HepG2 (cell line): ENCODE data around the gene CAPN2. TPM values are rescaled to one million over a fixed set of nuclear protein-coding genes. Genes with fewer than 3 reads are reported as not detected.

ENCODE experiments used
- ATAC-seq: fragments of 200-7000 bp; cut with Tn5 transposase; 3 replicates; pipeline ENCODE4 v1.9.1; 2020; ENCODE audit warnings: mild to moderate bottlenecking, moderate library complexity
- BruUV-seq: library from RNA; stranded (reverse); fragments of 400-500 nt; replicated peaks from 2 replicates; lab custom pipeline; 2021; lab: Mats Ljungman, UMichigan
- CTCF ChIA-PET: fragments of 300-600 bp; formaldehyde crosslinking; extraction: SDS; loops from one replicate; lab custom pipeline; 2021; ENCODE audit warnings: low total read pairs, inconsistent platforms, low intra/inter-chr PET ratio; lab: Yijun Ruan, JAX
- POLR2A ChIA-PET: fragments of 350-600 bp; sonication (Branson Sonifier 250); formaldehyde crosslinking; loops from one replicate; lab custom pipeline; 2020; ENCODE audit warnings: antibody characterized with exemption, inconsistent platforms; lab: Yijun Ruan, JAX
- DNase-seq: peaks from one replicate; pipeline ENCODE4 v3.0.0-alpha.2; 2015; ENCODE audit warnings: low spot score
- FAIRE-seq: peaks from 3 replicates; lab custom pipeline; 2011; peaks lifted over from hg19 to GRCh38; lab: Jason Lieb, UNC
- H2AFZ ChIP-seq: one replicate; pipeline ENCODE4 v1.6.1; 2011; ENCODE audit warnings: low read length, inconsistent platforms
- H3K27ac ChIP-seq: fragments of 300-600 bp; 3 replicates; pipeline ENCODE4 v1.8.0; 2011; ENCODE audit warnings: mixed run types, mild to moderate bottlenecking, mixed read lengths, low read length, inconsistent platforms; ENCODE audit not compliant: insufficient read depth; ENCODE audit errors: extremely low read length
- H3K27me3 ChIP-seq, 2 experiments: fragments of 200-600 bp in 1 of 2; 2 replicates in 1 of 2; 3 replicates in 1 of 2; pipeline versions ENCODE4 v1.6.0 to v1.8.0; 2011; ENCODE audit warnings: low read length in 2 of 2, mild to moderate bottlenecking in 2 of 2, moderate library complexity in 2 of 2, inconsistent platforms in 1 of 2; ENCODE audit not compliant: insufficient read depth in 2 of 2, control insufficient read depth in 1 of 2
- H3K36me3 ChIP-seq, 2 experiments: fragments of 200-600 bp in 1 of 2; replicated peaks in 1 of 2; 2 replicates in 1 of 2; 3 replicates in 1 of 2; pipeline versions ENCODE4 v1.5.1 to v1.8.0; 2011; ENCODE audit warnings: low read length in 2 of 2, inconsistent platforms in 1 of 2; ENCODE audit not compliant: insufficient read depth in 2 of 2, control insufficient read depth in 1 of 2
- H3K4me1 ChIP-seq: 2 replicates; pipeline ENCODE4 v1.5.1; 2012; ENCODE audit warnings: low read length, inconsistent platforms; ENCODE audit not compliant: insufficient read depth
- H3K4me2 ChIP-seq: 2 replicates; pipeline ENCODE4 v1.6.0; 2011; ENCODE audit warnings: low read depth, low read length, inconsistent platforms
- H3K4me3 ChIP-seq, 3 experiments: fragments of 200-600 bp in 1 of 3; sonication (generic), shearing (Covaris generic) in 1 of 3; replicated peaks in 1 of 3; 2 replicates each; pipeline ENCODE4 v1.5.1; 2011 to 2016; ENCODE audit warnings: low read length in 3 of 3, inconsistent platforms in 2 of 3, low read depth in 2 of 3, mild to moderate bottlenecking in 2 of 3, control low read depth in 1 of 3, mixed read lengths in 1 of 3; ENCODE audit not compliant: insufficient read depth in 1 of 3
- H3K79me2 ChIP-seq: one replicate; pipeline ENCODE4 v1.6.1; 2011; ENCODE audit warnings: low read length, inconsistent platforms; ENCODE audit not compliant: insufficient read depth
- H3K9ac ChIP-seq: 2 replicates; pipeline ENCODE4 v1.6.0; 2011; ENCODE audit warnings: mild to moderate bottlenecking, low read depth, low read length, inconsistent platforms; ENCODE audit not compliant: insufficient read depth
- H3K9me3 ChIP-seq: 2 replicates; pipeline ENCODE4 v1.5.1; 2012; ENCODE audit warnings: mild to moderate bottlenecking, low read length
- H4K20me1 ChIP-seq: 2 replicates; pipeline ENCODE4 v1.6.0; 2011; ENCODE audit warnings: inconsistent platforms, mild to moderate bottlenecking, low read length, moderate library complexity; ENCODE audit not compliant: insufficient read depth
- ATF3 ChIP-seq: sonication (generic); formaldehyde crosslinking; IDR thresholded peaks from 2 replicates; pipeline ENCODE4 v1.4.0; 2020; ENCODE audit warnings: missing genetic modification reagents
- BCL3 ChIP-seq: sonication (generic); formaldehyde crosslinking; IDR thresholded peaks from 2 replicates; pipeline ENCODE4 v1.5.1; 2020; ENCODE audit warnings: mild to moderate bottlenecking, missing genetic modification reagents, moderate library complexity
- EZH2 ChIP-seq: conservative IDR thresholded peaks from 2 replicates; pipeline ENCODE4 v1.6.1; 2012; ENCODE audit warnings: mild to moderate bottlenecking, low read depth, low read length, moderate library complexity
- FOXO4 ChIP-seq: sonication (generic); formaldehyde crosslinking; conservative IDR thresholded peaks from 2 replicates; pipeline ENCODE4 v1.8.1; 2023; ENCODE audit warnings: missing genetic modification reagents
- SAFB2 ChIP-seq: sonication (generic); formaldehyde crosslinking; IDR thresholded peaks from 2 replicates; pipeline ENCODE4 v1.5.1; 2020; ENCODE audit warnings: missing genetic modification reagents, low read depth, mild to moderate bottlenecking, borderline replicate concordance
- ZFP41 ChIP-seq: sonication (generic); formaldehyde crosslinking; IDR thresholded peaks from 2 replicates; pipeline ENCODE4 v1.4.0; 2020; ENCODE audit warnings: mild to moderate bottlenecking, missing genetic modification reagents, borderline replicate concordance
- ZFYVE20 ChIP-seq: sonication (generic); formaldehyde crosslinking; IDR thresholded peaks from 2 replicates; pipeline ENCODE4 v1.8.0; 2023; ENCODE audit warnings: low read depth, mild to moderate bottlenecking, moderate library complexity, missing genetic modification reagents, borderline replicate concordance
- ZNF558 ChIP-seq: sonication (generic); formaldehyde crosslinking; IDR thresholded peaks from 2 replicates; pipeline ENCODE4 v1.9.0; 2022; ENCODE audit warnings: mild to moderate bottlenecking, missing genetic modification reagents, borderline replicate concordance
- WGBS: methylation state at CpG from one replicate; pipeline ENCODE4 v1.1.6; 2017; ENCODE audit warnings: low lambda C conversion rate; 5-methylcytosine and 5-hydroxymethylcytosine counted together
- in situ Hi-C: cut with HindIII; loops from 2 replicates; pipeline ENCODE4 v1.10.0; 2017; ENCODE audit warnings: low pct_unique_long_range_greater_than_20kb; ENCODE audit not compliant: extremely low pct_ligation_motif_present
- intact Hi-C: fragments of 100-400 bp; cut with micrococcal nuclease; formaldehyde crosslinking; loops from one replicate; pipeline ENCODE4 v1.10.0; 2022; ENCODE audit not compliant: unreplicated experiment
- polyA plus RNA-seq, 8 experiments: library from polyadenylated mRNA; depleted of rRNA in 3 of 8; stranded (reverse) in 7 of 8; unstranded in 1 of 8; fragments of >200 nt; fragmentation: Illumina TruSeq in 4 of 8; extraction: Trizol in 4 of 8; gene quantifications; 2 replicates each; pipeline versions ENCODE4 v1.2.1 to v1.2.3, GENCODE V29; 2011 to 2016; ENCODE audit warnings: low read depth in 4 of 8, missing spikeins in 1 of 8, mixed read lengths in 1 of 8; ENCODE audit not compliant: insufficient read depth in 1 of 8
- total RNA-seq, 5 experiments: library from RNA; depleted of rRNA; stranded (reverse); fragments of >200 nt; fragmentation: Illumina TruSeq; extraction: Trizol; gene quantifications; 2 replicates each; pipeline ENCODE4 v1.2.3, GENCODE V29; 2016; ENCODE audit warnings: low read depth in 1 of 5

The CAPN2 gene
- total and polyA plus RNA-seq, 2 of the 13 experiments (the other 11 are each of a cell fraction or from before 2014, with no cell fraction given): 6.2 to 7.4 TPM

GRCh38 chr1:223712850-223713474, 623 bp downstream of the CAPN2 start:
- no peaks in the 10 kb centered on the region for H3K79me2 ChIP-seq
- 8% methylated on average over 16 of the region's 40 CpGs for WGBS
- BruUV-seq: TSS peak; percentile 59
- POLR2A ChIA-PET: interaction anchor here (1.2 kb wide), 1 partner anchor 34 kb away, joined by 4 read pairs; no protein-coding TSS in a partner anchor
- no peak for DNase-seq
- peak overlapping the region; percentile 62 for H3K9ac ChIP-seq
- no peak overlapping the region for H2AFZ ChIP-seq
- ATAC-seq: peak; percentile 47
- H3K4me1 ChIP-seq: peaks cover 60% of the 10 kb centered on the region
- peak overlapping the region; percentile 84 for H3K4me2 ChIP-seq
- no peak for TF ChIP-seq ZFYVE20 (CRISPR knock-in tag)
- TF ChIP-seq SAFB2 (CRISPR knock-in tag): 0 out of 2 replicates have a peak, but pooled peaks have one; percentile 20
- peak; percentile 4; the same call in 1 of the 2 replicates for TF ChIP-seq BCL3
- 0 out of 2 replicates have a peak, but pooled peaks have one; percentile 30 for TF ChIP-seq EZH2
- 0 out of 2 replicates have a peak, but pooled peaks have one; percentile 38 for TF ChIP-seq FOXO4
- 0 out of 2 replicates have a peak, but pooled peaks have one; percentile 3 for TF ChIP-seq ATF3
- 0 out of 2 replicates have a peak, but pooled peaks have one; percentile 16 for TF ChIP-seq ZNF558 (CRISPR knock-in tag)
- no peak for TF ChIP-seq ZFP41 (CRISPR knock-in tag)
- 0 out of 2 replicates have a peak, but pooled peaks cover 2% of the 10 kb centered on the region for H4K20me1 ChIP-seq
- H3K36me3 ChIP-seq: no peaks in the 10 kb centered on the region
- peak overlapping the region; percentile 52 to 81 (median 68) for H3K4me3 ChIP-seq
- no peak overlapping the region for H3K27ac ChIP-seq
- intact Hi-C loops (loop anchor here (5.0 kb wide), 1 partner anchor 34 kb away; no protein-coding TSS in a partner anchor), in situ Hi-C loops (no loop called here)
- H3K9me3 ChIP-seq: no peaks in the 10 kb centered on the region
- peaks cover 5 to 61% of the 10 kb centered on the region in 2 experiments; a peak in 4 of 5 replicates for H3K27me3 ChIP-seq
- no peak for FAIRE-seq
- CTCF ChIA-PET: interaction anchor here (1.4 to 2.3 kb wide), 2 partner anchors 15 to 37 kb away, joined by 7 to 12 read pairs; no protein-coding TSS in a partner anchor
